OCI-LY3 (cell line): ENCODE data around the gene PARD3.

Source experiments
- H2AFZ ChIP-seq: fragments of 200-600, 300-600 bp; shearing (Covaris generic); 2 replicates; pipeline ENCODE4 v1.6.0; 2014; ENCODE audit warnings: antibody characterized with exemption, low read depth, low read length
- H3K27ac ChIP-seq: fragments of 200-600, 300-600 bp; sonication (generic); 2 replicates; pipeline ENCODE4 v1.5.1; 2014; ENCODE audit warnings: mild to moderate bottlenecking, low read length, moderate library complexity, mixed read lengths
- H3K27me3 ChIP-seq: fragments of 200-600, 300-600 bp; sonication (generic); 2 replicates; pipeline ENCODE4 v1.6.1; 2014; ENCODE audit warnings: low read depth, low read length, mixed read lengths
- H3K36me3 ChIP-seq: fragments of 200-600, 300-600 bp; sonication (generic); replicated peaks from 2 replicates; pipeline ENCODE3; 2014; ENCODE audit warnings: low read depth, low read length, mixed read lengths
- H3K4me1 ChIP-seq: fragments of 300-600, 200-600 bp; sonication (generic); 2 replicates; pipeline ENCODE4 v1.6.1; 2014; ENCODE audit warnings: low read length, mixed read lengths
- H3K4me2 ChIP-seq: fragments of 200-600, 300-600 bp; sonication (generic); 2 replicates; pipeline ENCODE4 v1.6.1; 2014; ENCODE audit warnings: low read length, mixed read lengths
- H3K4me3 ChIP-seq: fragments of 300-600, 200-600 bp; sonication (generic); 2 replicates; pipeline ENCODE4 v1.5.1; 2014; ENCODE audit warnings: antibody characterized with exemption, mild to moderate bottlenecking, low read length, moderate library complexity
- H3K79me2 ChIP-seq: fragments of 300-600, 200-600 bp; shearing (Covaris generic); 2 replicates; pipeline ENCODE4 v1.6.1; 2014; ENCODE audit warnings: mild to moderate bottlenecking, low read length, mixed read lengths
- H3K9ac ChIP-seq: fragments of 300-600, 200-600 bp; shearing (Covaris generic); 2 replicates; pipeline ENCODE4 v1.6.0; 2014; ENCODE audit warnings: mild to moderate bottlenecking, low read length, moderate library complexity
- H3K9me3 ChIP-seq: fragments of 200-600, 300-600 bp; shearing (Covaris generic); 2 replicates; pipeline ENCODE4 v1.6.1; 2014; ENCODE audit warnings: low read length, mixed read lengths; ENCODE audit not compliant: insufficient read depth
- H4K20me1 ChIP-seq: fragments of 200-600, 300-600 bp; sonication (generic); 2 replicates; pipeline ENCODE4 v1.6.1; 2016; ENCODE audit warnings: low read length, mixed read lengths; ENCODE audit not compliant: insufficient read depth
- EZH2phosphoT487 ChIP-seq: fragments of 200-600 bp; shearing (Covaris generic); IDR thresholded peaks from 2 replicates; pipeline ENCODE4 v1.6.1; 2018; ENCODE audit warnings: antibody characterized with exemption, mixed run types, low read depth
- TF ChIP-seq, protein P1 (sequence below): fragments of 200-600, 300-600 bp; sonication (generic); IDR thresholded peaks from 2 replicates; pipeline ENCODE4 v1.5.1; 2014; ENCODE audit warnings: antibody characterized with exemption, low read length, low read depth

PARD3 gene

GRCh38 chr10:34313888-34314287 is 501.2 kb downstream of the PARD3 start:
- Histone ChIP-seq H3K4me2 (no peak overlapping the region), H3K27me3 (no peaks in the 10 kb centered on the region), H3K79me2 (no peaks in the 10 kb centered on the region), H3K27ac (no peak overlapping the region), H3K9ac (no peak overlapping the region), H3K9me3 (no peaks in the 10 kb centered on the region), H4K20me1 (no peaks in the 10 kb centered on the region), H3K36me3 (no peaks in the 10 kb centered on the region), H3K4me1 (no peaks in the 10 kb centered on the region), H3K4me3 (no peak overlapping the region), H2AFZ (no peak overlapping the region)
- TF ChIP-seq EZH2phosphoT487, result no peak
- TF ChIP-seq, protein P1, sequence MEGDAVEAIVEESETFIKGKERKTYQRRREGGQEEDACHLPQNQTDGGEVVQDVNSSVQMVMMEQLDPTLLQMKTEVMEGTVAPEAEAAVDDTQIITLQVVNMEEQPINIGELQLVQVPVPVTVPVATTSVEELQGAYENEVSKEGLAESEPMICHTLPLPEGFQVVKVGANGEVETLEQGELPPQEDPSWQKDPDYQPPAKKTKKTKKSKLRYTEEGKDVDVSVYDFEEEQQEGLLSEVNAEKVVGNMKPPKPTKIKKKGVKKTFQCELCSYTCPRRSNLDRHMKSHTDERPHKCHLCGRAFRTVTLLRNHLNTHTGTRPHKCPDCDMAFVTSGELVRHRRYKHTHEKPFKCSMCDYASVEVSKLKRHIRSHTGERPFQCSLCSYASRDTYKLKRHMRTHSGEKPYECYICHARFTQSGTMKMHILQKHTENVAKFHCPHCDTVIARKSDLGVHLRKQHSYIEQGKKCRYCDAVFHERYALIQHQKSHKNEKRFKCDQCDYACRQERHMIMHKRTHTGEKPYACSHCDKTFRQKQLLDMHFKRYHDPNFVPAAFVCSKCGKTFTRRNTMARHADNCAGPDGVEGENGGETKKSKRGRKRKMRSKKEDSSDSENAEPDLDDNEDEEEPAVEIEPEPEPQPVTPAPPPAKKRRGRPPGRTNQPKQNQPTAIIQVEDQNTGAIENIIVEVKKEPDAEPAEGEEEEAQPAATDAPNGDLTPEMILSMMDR, result no peak

- H3K4me1 ChIP-seq, result no peaks in the 10 kb centered on the region
- no peak overlapping the region for H3K27ac ChIP-seq
- no peak overlapping the region for H3K4me2 ChIP-seq
- H4K20me1 ChIP-seq, result no peaks in the 10 kb centered on the region
- H3K36me3 ChIP-seq, result no peaks in the 10 kb centered on the region
- H3K27me3 ChIP-seq, result no peaks in the 10 kb centered on the region
- H3K9ac ChIP-seq, result no peak overlapping the region
- no peaks in the 10 kb centered on the region for H3K9me3 ChIP-seq
- no peaks in the 10 kb centered on the region for H3K79me2 ChIP-seq
- TF ChIP-seq EZH2phosphoT487, result no peak
- TF ChIP-seq, protein P1, result no peak
- H3K4me3 ChIP-seq, result no peak overlapping the region
- H2AFZ ChIP-seq, result no peak overlapping the region
These were observed 501.7 kb downstream of the PARD3 start for GRCh38 chr10:34313353-34313752.

DNA sequence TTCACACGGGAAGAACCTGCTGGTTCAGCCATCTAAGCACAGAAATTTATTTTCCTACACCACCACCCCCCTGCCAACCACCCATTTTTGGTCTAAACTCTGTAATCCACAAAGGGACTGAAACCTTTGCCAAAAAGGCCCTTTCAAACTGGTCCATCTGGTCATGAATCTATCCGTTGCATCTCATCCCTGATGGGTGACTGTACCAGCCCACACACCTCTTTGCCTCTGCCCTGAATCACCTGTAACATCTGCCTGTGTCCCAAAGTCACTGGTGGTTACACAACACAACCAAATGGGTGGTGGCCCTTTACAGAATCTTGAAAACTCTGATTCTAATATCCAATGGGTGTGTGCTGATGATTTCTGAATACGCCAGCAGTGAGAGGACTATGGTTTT is 503.4 kb downstream of the PARD3 start:
- H3K27me3 ChIP-seq, result no peaks in the 10 kb centered on the region
- no peak overlapping the region for H2AFZ ChIP-seq
- H3K27ac ChIP-seq, result no peak overlapping the region
- H3K9ac ChIP-seq, result no peak overlapping the region
- no peak overlapping the region for H3K4me3 ChIP-seq
- TF ChIP-seq, protein P1, result no peak
- no peak for TF ChIP-seq EZH2phosphoT487
- H4K20me1 ChIP-seq, result no peaks in the 10 kb centered on the region
- no peaks in the 10 kb centered on the region for H3K4me1 ChIP-seq
- no peaks in the 10 kb centered on the region for H3K79me2 ChIP-seq
- H3K36me3 ChIP-seq, result no peaks in the 10 kb centered on the region
- no peak overlapping the region for H3K4me2 ChIP-seq
- no peaks in the 10 kb centered on the region for H3K9me3 ChIP-seq

DNA sequence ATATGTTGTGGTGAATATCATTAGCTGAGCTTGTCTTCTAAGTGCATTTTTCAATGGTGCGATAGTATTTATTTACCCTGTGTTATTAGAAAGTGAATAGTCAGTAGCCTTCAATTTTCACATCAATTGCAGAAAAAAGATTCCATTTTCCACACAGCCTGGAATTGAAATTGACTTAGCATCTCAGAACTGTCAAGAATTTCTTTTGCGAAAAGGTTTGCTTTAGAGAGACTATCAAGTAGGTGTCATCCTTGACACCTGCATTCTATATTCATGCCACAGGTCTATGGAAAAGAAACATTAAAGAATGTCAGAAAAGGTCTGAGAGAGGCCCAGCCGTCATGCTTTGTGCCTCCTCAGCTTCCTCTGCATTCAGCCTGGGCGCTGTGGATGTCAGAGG is 504.9 kb downstream of the PARD3 start:
- no peaks in the 10 kb centered on the region for H4K20me1 ChIP-seq
- no peaks in the 10 kb centered on the region for H3K79me2 ChIP-seq
- H3K4me1 ChIP-seq, result no peaks in the 10 kb centered on the region
- TF ChIP-seq, protein P1, result no peak
- no peak for TF ChIP-seq EZH2phosphoT487
- no peak overlapping the region for H2AFZ ChIP-seq
- no peak overlapping the region for H3K4me3 ChIP-seq
- no peak overlapping the region for H3K4me2 ChIP-seq
- H3K27me3 ChIP-seq, result no peaks in the 10 kb centered on the region
- H3K27ac ChIP-seq, result no peak overlapping the region
- H3K36me3 ChIP-seq, result no peaks in the 10 kb centered on the region
- no peak overlapping the region for H3K9ac ChIP-seq
- H3K9me3 ChIP-seq, result no peaks in the 10 kb centered on the region
